AG10803 (cell line): ENCODE measurements around the gene LYSMD3.
A peak's percentile ranks its signal among the peaks of the same experiment; 100 is the strongest.

ENCODE experiments used
- DNase-seq: peaks from one replicate; pipeline ENCODE4 v3.0.0; 2010; ENCODE audit warnings: low read depth
- H3K4me3 ChIP-seq: 2 replicates; pipeline ENCODE4 v1.5.1; 2011; ENCODE audit warnings: mild to moderate bottlenecking, low read length, control low read depth
- CTCF ChIP-seq: conservative IDR thresholded peaks from 2 replicates; pipeline ENCODE4 v1.5.1; 2011; ENCODE audit warnings: mild to moderate bottlenecking, low read length, control low read depth, inconsistent platforms

The LYSMD3 gene

DNA sequence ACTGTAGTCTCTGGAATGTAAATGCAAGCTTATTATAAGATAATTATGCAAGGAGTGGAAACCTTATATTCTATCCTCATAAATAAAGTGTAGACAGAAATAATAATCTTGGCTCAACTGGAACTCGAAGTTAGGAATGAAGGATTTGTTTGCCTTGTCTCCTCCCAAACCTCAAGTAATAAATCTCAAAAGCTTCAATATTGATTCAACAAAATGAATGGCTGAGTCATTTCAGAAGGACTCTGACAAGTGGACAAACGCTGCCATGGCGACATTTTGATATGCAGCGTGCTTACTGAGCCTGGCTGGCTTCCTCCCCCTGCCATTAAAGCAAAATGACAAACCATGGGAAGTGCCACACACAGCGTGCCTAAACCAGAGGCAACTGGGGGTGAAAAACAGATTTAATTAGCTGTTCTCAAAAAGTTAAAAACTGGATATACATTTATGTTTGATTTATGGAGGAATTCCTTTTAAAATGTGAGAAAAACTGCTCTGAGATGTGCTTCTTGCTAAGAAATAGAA lies 18.7 kb upstream of the LYSMD3 start:
- DNase-seq: no peak
- TF ChIP-seq CTCF: no peak
- H3K4me3 ChIP-seq: no peak overlapping the region

GRCh38 chr5:90547072-90547536 lies 17.7 kb upstream of the LYSMD3 start:
- no peak for TF ChIP-seq CTCF
- no peak overlapping the region for H3K4me3 ChIP-seq
- DNase-seq: no peak

GRCh38 chr5:90546216-90546837 lies 16.9 kb upstream of the LYSMD3 start:
- peak; percentile 25 for DNase-seq
- TF ChIP-seq CTCF: no peak
- H3K4me3 ChIP-seq: no peak overlapping the region

DNA sequence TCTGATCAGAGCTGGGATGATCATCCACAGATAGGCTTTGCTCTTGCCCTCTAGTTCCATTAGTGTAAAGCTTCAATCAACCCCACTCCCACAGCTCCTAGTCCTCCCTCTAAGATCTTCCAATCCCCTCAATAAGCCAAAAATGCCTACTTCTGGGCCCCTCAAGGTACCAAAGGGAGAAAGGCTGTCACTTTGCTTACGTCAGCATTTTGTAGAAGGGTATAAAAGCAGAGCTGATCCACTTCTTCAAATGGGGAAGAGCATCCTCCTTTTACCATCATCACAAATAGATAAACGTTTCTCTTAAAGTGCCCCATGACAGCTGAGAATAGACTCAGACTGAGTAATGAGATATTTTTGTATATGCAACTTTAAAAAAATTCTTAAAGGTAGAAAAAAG lies 16.1 kb upstream of the LYSMD3 start:
- DNase-seq: no peak
- TF ChIP-seq CTCF: no peak
- H3K4me3 ChIP-seq: no peak overlapping the region

DNA sequence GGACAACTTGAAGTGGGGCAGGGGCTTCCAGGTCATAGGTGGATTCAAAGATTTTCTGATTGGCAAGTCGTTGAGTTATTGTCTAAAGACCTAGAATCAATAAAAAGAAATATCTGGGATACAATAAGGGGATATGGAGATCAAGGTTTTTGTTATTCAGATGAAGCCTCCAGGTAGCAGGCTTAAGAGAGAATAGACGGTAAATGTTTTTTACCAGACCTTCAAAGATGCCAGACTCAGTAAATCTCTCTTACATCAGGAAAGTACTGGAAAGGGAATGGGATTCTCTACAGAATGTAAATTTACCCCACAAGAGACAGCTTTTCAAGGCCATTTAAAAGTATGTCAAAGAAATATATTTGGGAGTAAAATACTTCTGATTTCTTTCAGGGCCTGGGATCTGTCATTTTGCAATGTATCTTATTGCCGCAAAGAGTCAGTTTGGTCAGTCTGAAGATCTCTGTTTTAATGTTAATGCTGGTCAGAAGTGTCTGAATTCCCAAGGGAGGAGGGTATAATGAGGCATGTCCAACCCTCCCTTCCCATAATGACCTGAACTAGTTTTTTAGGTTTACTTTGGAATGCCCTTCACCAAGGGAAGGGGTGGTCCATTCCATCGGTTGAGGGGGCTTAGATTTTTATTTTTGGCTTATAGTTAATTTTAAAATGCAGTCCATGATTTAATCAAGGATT lies 13.6 kb upstream of the LYSMD3 start:
- DNase-seq: no peak
- no peak overlapping the region for H3K4me3 ChIP-seq
- no peak for TF ChIP-seq CTCF

GRCh38 chr5:90534922-90535321 lies 5.5 kb upstream of the LYSMD3 start:
- DNase-seq: no peak
- no peak overlapping the region for H3K4me3 ChIP-seq
- no peak for TF ChIP-seq CTCF

DNA sequence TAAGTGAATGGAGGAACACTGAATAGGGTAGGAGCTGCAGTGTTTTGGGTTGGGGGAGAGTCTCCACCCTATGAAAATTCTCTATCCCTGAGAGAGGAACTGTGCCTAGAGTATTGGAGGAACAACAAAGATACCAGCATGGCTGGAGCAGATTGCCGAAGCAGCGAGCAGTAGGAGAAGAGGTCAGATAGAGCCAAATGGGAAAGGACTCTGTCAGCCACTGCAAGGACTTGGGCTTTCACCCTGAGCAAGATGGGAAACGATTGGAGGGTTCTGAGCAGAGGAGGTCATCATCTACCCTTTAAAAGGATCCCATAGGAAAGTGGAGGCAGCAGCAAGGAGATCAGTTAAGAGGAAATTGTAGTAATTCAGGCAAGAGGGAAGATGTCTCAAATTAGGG lies 4.4 kb upstream of the LYSMD3 start:
- no peak overlapping the region for H3K4me3 ChIP-seq
- no peak for DNase-seq
- no peak for TF ChIP-seq CTCF
